G401 (cell line): ENCODE results near the gene DDX60. TPM values are rescaled to one million over a fixed set of nuclear protein-coding genes. Genes with fewer than 3 reads are reported as not detected.
"Not testable (repeated sequence)": the region's sequence is repeated elsewhere in the genome, so short reads cannot be mapped to it uniquely, and the experiment has no call there.

Source experiments
- DNase-seq: peaks from one replicate; pipeline ENCODE4 v3.0.0-alpha.2; 2015; ENCODE audit warnings: low spot score
- in situ Hi-C: cut with HindIII; loops from 2 replicates; pipeline ENCODE4 v1.10.0; 2016; ENCODE audit warnings: low sequenced_read_pairs, mixed read lengths
- total RNA-seq: library from RNA; depleted of rRNA; stranded (reverse); fragments of >200 nt; shearing (Covaris generic); gene quantifications from 2 replicates; pipeline ENCODE4 v1.2.3, GENCODE V29; 2014

Gene DDX60
- total RNA-seq, 1 experiment from 2014 or later, result not detected

DNA sequence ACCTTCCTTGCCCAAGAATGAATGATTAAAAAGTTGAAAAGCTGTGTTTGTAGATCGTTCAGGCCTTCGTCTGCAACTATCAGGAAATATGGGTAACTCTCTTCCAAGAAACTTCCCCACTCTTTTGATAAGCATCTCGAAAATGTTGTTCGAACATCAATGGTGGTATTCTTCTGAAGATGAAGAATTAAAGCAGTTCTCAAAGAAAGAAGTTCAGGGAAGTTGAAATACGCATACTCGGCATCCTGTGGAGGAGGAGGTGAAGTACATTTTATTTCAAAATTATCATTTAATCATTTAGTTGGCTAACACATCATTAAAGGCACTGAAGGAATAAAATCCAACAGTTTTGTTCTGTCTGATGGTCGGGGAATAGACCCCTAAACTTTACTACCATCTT is 12.1 kb downstream of the DDX60 start:
- DNase-seq, result no peak
- in situ Hi-C loops, result no loop called here

DNA sequence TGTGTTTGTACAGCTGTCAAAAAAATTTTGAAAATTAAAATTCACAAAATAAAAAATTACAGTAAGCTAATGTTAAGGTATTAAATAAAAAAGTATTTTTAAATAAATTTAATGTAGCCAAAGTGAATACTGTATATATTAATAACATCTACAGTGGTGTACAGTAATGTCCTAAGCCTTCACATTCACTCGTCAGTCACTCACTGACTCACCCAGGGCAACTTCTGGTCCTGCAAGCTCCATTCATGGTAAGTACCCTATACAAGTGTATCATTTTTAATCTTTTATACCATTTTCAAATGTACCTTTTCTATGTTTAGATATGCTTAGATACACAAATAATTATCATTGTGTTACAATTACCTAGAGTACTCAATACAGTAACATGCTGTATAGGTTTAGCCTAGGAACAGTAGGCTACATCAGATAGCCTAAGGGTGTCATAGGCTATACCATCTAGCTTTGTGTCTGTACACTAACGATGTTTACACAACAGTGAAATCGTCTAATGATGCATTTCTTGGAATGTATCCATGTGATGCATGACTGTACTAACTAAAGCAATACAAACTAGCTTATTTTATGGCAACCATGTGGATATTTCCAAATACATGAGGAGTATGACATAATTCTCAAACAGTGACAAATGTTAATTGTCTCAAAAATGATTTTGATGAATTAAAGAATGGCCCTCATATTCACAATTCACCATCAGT is 13.7 kb downstream of the DDX60 start:
- in situ Hi-C loops, result no loop called here
- no peak for DNase-seq

DNA sequence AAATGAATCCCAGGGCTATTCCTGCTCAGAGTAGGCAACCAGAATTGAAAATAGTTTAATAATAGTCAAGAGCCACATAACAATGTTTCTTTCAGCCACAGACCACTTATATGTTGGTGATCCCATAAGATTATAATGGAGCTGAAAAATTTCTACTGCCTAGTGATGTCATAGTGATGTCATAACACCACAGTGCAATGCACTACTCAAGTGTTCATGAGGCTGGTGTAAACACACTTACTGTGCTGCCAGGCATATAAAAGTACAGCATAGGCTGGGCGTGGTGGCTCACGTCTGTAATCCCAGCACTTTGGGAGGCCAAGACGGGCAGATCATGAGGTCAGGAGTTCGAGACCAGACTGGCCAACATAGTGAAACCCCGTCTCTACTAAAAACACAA is 15.1 kb downstream of the DDX60 start:
- DNase-seq, in situ Hi-C loops: not testable (repeated sequence)

DNA sequence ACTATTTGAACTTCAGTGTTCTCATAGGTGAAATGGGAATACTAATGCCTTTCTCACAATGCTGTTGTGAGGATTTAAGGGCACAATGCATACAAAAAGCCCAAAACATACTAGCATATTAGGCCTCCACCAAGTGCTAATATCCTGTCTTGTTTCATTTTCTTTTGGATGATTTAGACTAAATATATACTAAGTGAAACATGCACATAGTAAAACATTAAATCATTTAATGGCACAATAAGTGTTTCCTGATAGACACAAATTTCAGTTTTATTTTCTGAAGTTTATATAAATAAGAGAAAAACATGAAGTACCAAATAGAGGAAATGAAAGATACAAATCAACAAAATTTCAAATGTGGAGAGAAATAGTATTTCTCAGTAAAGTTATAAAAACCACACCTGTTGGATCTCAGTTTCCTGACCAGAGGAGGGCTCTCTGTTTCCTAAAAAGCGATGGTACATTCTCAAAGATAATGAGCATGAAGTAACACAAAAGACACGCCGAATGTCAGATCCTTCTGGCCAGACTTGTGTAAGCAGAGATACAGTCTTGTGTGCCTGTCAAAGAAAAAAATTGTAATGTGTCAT is 25.1 kb downstream of the DDX60 start:
- in situ Hi-C loops, result no loop called here
- DNase-seq, result no peak

DNA sequence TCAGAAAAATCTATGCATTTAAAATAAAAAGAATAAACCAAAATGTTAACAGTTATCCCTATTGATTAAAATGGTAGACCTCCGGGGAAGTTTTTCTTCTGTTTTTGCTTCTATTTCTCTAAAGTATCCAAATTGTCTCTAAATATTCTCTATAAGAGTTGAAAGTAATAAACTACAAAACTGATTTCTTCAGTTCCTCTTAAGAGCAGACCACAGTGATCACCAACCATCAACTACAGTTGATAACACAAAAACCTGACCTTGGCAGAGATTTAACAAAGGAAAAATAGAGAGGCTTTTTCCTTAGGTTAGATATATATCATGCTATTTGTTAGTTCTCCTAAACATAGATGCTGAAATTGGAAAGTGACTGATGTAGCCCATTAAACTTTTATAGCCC is 27.3 kb downstream of the DDX60 start:
- DNase-seq, result no peak
- in situ Hi-C loops, result no loop called here

DNA sequence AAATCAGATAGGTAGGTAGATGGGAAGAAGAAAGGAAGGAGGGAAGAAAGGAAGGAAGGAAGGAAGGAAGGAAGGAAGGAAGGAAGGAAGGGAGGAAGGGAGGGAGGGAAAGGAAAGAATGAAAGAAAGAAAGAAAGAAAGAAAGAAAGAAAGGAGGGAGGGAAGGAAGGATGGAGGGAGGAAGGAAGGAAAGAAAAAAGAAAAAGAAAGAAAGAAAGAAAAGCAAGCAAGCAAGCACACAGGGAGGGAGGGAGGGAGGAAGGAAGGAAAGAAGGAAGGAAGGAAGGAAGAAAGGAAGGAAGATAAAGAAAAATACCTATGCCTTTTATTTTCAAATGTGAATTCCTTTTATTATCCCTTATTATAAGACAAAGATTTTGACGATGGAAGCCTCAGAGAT is 32.7 kb downstream of the DDX60 start:
- in situ Hi-C loops, DNase-seq: not testable (repeated sequence)

DNA sequence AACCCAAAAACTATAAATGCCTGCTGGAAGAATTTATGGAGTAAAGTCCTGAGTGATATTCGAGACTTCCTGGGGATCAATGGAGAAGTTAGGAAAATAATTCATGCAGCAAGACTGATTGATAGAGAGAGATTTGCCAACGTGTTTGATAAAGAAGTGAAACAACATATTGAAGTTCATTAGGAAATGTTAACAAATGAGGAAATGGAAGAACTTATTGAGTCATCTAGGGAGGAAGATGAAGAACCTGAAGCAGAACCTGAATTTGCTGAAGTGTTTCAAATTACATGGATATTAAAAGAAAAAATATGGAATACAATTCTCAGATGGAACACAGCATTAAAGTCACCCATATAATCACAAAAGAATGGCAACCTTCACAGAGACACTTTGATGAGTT is 39.0 kb downstream of the DDX60 start:
- no peak for DNase-seq
- in situ Hi-C loops, result no loop called here

DNA sequence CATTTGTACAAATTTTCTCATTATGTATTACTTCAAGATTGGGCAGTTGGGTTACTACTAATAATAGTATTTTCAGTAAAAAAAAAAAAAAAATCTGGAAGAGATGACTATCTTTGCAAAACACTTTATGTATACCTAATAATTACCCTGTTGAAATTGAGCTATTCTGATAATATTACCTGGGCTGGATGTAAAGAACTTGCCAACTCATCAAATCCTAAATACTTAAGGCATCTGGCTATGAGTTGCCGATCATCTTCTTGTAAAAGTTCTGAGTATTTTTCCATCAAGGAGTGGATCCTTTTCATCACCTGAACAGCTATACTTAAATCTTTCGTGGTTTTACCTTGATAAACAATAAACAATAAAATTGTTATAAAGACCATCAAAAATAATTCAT is 42.7 kb downstream of the DDX60 start:
- DNase-seq, result no peak
- in situ Hi-C loops, result no loop called here

DNA sequence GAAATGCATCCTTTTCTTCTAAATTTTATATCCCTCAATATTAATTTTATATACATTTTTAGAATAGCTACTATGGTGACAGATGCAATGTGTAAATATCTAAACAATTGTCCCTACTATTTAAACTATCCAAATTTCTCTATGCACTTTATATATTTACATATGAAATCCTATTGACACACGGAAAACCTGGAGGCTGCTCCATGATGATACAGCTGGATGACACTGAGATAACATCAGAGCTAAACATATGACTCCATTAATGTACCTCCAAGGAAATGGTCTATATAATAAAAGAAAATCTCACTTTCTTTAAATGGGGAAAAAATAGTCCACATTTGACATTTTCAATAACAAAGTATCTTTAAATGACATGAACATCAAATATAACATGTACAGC is 43.7 kb downstream of the DDX60 start:
- in situ Hi-C loops, result no loop called here
- no peak for DNase-seq

DNA sequence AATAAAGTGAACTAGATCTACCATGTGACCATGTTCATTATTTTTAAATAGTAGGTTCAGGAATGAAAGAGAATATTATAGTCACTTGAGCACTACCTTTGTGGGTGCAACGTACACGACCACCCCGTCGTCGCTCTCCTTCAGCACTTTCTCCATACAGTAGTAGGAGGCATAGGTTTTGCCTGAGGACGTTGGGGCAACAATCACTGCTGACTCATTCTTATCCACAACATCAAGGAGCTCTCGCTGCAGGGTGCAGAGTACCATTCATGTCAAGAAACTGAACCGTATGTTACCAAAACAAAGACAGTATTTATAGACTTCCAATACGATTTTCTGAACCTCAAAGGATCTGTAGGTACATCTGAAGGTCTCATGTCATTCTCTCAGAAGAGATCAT is 44.7 kb downstream of the DDX60 start:
- in situ Hi-C loops, result no loop called here
- no peak for DNase-seq

DNA sequence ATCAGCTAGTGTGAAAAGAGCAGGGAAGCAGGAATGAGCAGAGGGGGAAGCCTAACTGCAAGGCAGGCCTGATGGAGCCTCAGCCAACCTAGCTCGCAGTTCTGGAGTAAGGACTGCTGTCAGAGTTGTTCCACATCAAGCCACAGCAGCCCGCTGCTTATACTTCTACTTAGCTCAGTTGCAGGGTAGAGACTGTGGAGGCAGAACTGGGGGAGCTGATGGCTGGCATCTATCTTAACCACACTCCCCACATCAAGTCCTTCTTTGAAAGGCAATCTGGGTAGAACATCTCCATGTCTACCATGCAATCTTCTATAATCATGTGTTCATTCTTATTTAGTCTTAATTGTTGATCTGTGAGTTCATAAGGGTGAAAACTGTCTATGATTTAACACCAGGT is 46.1 kb downstream of the DDX60 start:
- in situ Hi-C loops, result no loop called here
- DNase-seq, result no peak

DNA sequence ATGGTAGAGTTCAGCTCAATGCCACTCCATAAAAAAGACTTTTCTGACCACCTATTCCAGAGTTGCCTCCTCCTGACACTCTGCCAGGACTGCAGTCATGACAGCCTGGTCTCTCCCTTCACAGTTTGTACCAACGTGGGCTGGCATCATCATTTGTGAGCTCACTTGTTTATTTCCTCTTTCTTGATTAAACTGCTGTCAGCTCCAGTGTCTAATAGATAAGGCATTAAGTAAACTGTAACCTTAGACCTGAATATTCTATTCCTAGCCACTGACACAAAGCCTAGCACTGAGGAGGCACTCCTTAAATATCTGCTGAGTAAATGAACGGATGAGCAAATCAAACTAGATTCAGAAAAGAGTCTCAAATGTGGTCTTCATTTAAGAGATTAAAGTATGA is 48.7 kb downstream of the DDX60 start:
- no peak for DNase-seq
- in situ Hi-C loops, result no loop called here

DNA sequence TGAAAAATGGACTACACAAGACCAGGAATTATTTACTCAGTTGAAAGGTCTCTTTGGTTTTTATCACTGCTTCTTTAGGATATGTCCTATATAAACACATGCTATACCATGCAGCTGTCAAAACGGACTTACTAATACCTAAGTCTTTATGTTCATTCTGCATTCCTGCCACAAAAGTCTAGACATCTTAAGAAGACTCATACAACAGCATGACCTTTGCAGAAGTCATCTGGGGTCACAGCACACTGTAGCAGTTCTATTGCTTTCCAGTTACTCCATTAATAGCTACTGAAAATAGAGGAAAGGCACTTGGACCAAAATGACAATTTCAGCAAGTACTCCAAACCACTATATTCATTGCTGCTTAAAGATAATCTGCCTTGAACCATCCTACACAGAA is 53.2 kb downstream of the DDX60 start:
- in situ Hi-C loops, result no loop called here
- DNase-seq, result no peak

DNA sequence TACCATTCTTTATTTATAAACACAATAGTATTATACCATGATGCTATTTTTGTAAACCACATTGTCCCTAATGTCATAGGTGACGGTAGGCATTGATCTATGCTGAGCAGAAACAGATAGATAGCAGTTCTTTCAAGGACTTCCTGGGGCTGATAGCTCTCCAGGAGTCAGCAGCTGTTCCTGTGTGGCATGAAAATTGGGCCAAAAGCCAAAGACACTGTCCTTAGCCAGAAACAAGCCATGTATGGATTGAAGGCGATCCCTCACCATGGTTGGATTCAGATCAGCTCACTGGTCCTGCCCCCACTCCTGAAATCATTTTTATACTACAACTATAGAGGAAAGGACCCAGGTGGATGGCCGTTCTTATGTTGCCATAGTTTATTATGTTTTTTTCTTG is 53.6 kb downstream of the DDX60 start:
- in situ Hi-C loops, result no loop called here

DNA sequence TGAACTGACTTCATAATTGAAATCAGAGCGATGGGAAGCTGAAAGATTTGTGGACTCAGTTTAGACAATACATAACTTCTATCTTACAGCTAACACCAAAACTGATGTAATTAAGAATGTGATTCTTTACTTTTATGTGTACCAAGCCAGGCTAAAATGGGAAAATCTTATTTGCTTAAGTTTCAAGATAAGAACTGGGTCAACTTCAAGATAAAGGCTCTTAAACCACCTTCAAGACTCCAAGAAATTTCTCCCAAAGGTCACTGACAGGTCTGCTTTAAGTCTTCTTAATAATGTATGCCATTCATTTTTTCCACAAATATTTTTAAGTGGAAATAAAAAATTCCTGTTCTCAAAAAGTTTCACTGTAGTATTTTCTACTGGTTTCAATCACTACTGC is 55.5 kb downstream of the DDX60 start:
- no peak for DNase-seq
- in situ Hi-C loops, result no loop called here

More for the DNA sequence above, 53.6 kb downstream of the DDX60 start:
- no peak for DNase-seq

DNA sequence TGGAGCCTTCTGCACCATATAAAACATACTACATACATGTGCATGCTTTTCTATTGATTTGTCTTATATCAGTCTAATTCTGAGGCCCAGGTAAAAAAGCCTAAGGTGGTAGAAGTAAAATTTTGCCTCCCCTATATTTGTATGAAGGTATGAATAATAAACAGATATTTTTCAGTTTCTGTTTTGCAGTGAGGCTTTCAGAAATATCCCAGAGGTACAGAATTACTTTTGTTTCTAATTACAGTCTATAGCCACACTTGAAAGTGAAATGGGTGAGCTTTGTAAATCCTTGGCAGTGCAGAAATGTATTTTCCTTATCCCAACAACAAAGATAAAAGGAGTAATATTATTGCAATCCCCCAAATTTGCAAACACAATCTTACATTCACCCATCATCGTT is 59.5 kb downstream of the DDX60 start:
- no peak for DNase-seq
- in situ Hi-C loops, result no loop called here

DNA sequence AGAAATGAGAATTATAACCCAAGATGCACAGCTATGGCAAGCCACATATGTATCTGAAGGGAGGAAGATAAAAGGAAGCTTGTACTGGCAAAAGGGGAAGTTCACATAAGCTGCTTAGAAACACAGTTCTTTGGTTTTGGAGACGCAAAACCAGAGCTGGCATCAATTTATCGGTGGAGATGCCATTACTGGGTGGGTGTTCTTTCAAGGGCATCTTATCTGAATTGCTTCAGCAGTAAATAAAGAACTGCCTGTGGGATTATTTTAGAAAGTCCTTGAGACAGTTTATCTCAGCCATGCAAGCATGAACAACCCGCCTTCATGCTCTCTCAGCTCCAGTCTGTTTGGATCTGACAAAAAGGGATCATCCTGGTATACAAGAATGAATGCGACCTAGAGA is 60.8 kb downstream of the DDX60 start:
- in situ Hi-C loops, result no loop called here
- no peak for DNase-seq

DNA sequence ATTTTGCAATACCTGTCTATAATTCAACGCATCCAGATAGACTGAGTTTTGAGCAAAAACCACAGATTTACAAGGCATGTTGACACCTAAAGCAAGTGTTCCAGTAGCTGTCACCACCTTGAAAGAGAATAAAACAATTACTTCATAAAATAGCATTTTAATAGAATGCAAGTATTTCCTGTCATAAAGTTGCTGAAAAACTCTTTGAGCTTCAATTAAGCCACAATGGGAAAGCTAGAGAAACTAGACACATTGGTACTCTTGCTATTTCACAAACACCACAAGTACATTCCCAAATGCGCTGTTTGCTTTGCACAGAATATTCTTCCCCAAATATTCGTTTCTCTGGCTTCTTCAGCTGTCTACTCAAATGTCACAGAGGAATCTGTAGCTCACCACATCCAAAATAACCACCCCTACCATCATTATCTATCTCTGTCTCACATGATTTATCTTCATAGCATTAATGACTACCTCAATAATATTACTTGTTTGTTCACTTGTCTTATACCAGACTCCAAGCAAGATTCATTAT is 70.3 kb downstream of the DDX60 start:
- DNase-seq, result no peak
- in situ Hi-C loops, result no loop called here

DNA sequence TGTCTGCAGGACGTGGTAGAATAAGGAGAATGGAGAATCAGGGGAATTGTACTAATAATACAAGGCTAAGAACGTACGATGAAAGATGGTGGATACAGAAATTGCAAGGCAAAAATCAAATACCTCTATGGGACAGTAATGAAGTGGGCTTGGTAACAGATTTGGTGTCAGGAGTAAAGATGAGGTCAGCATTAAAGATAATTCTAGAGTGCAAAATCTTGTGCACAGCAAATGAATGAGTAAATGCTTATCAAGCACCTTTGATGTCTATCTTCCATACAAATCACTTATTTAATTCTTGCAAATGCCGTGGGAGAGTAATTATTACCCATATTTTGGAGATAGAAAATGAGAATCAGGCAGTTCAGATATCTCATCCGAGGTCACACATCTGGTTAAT is 70.9 kb downstream of the DDX60 start:
- in situ Hi-C loops, result no loop called here
- DNase-seq, result no peak

DNA sequence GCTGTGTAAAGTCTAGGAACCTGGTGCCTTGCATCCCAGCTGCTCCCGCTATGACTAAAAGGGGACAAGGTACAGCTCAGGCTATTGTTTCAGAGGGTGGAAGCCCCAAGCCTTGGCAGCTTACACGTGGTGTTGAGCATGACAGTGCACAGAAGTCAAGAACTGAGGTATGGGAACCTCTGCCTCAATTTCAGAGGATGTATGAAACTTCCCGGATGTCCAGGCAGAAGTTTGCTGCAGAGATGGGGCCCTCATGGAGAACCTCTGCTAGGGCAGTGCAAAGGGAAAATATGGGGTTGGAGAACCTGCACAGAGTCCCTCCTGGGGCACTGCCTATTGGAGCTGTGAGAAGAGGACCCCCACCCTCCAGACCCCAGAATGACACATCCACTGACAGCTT is 76.6 kb downstream of the DDX60 start:
- in situ Hi-C loops, result no loop called here
- no peak for DNase-seq

DNA sequence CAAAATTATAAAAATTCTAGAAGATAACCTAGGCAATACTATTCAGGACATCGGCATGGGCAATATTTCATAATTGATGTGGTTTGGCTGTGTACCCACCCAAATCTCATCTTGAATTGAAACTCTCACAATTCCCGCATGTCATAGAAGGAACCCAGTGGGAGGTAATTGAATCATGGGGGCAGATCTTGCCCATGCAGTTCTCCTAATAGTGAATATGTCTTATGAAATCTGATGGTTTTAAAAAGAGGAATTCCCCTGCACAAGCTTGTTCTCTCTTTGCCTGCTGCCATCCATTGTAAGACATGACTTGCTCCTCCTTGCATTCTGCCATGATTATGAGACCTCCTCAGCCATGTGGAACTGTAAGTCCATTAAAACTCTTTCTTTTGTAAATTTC is 77.7 kb downstream of the DDX60 start:
- DNase-seq, result no peak
- in situ Hi-C loops, result no loop called here
